ENCODE measurements around the gene PPME1.
"Not testable (repeated sequence)": the region's sequence is repeated elsewhere in the genome, so short reads cannot be mapped to it uniquely, and the experiment has no call there.

Gene PPME1

GRCh38 chr11:74170694-74171629 lies at the start of gene PPME1, which contains the start of gene C2CD3:
TSS of gene PPME1 (plus strand) at chr11:74171289. CDS start at chr11:74171422, 133 bp downstream.
TSS of gene C2CD3 (minus strand) at chr11:74171002. CDS start at chr11:74170792, 210 bp downstream.
- DNase-seq: peak; percentile 100

- DNase-seq: no peak
Measured at GRCh38 chr11:74121804-74122203, 49.3 kb upstream of the PPME1 start.

GRCh38 chr11:74123008-74123448 lies 48.1 kb upstream of the PPME1 start:
- DNase-seq: no peak

GRCh38 chr11:74129121-74129520 lies 42.0 kb upstream of the PPME1 start:
- DNase-seq: not testable (repeated sequence)

GRCh38 chr11:74132833-74133232 lies 38.3 kb upstream of the PPME1 start:
- DNase-seq: peak; percentile 34

- DNase-seq: no peak
Measured at GRCh38 chr11:74133436-74133835, 37.7 kb upstream of the PPME1 start.

- no peak for DNase-seq
Measured at GRCh38 chr11:74134661-74135060, 36.4 kb upstream of the PPME1 start.

GRCh38 chr11:74135127-74135840 lies 35.8 kb upstream of the PPME1 start:
- DNase-seq: peak; percentile 75

- DNase-seq: peak; percentile 80
Measured at GRCh38 chr11:74138021-74138420, 33.1 kb upstream of the PPME1 start.

GRCh38 chr11:74138572-74138971 lies 32.5 kb upstream of the PPME1 start:
- DNase-seq: peak; percentile 98

- no peak for DNase-seq
Measured at GRCh38 chr11:74139151-74139918, 31.8 kb upstream of the PPME1 start.

- DNase-seq: not testable (repeated sequence)
Measured at GRCh38 chr11:74139919-74140431, 31.1 kb upstream of the PPME1 start.

GRCh38 chr11:74141241-74141695 lies 29.8 kb upstream of the PPME1 start:
- no peak for DNase-seq

GRCh38 chr11:74141908-74142307 lies 29.2 kb upstream of the PPME1 start:
- DNase-seq: no peak

GRCh38 chr11:74142624-74143023 lies 28.5 kb upstream of the PPME1 start:
- peak; percentile 76 for DNase-seq

GRCh38 chr11:74144592-74144991 lies 26.5 kb upstream of the PPME1 start:
- no peak for DNase-seq

- peak; percentile 64 for DNase-seq
Measured at GRCh38 chr11:74147199-74147929, 23.7 kb upstream of the PPME1 start.

GRCh38 chr11:74153224-74153623 lies 17.9 kb upstream of the PPME1 start:
- no peak for DNase-seq

GRCh38 chr11:74154620-74155281 lies 16.3 kb upstream of the PPME1 start:
- peak; percentile 39 for DNase-seq

GRCh38 chr11:74157169-74157568 lies 13.9 kb upstream of the PPME1 start:
- no peak for DNase-seq

GRCh38 chr11:74159642-74160041 lies 11.4 kb upstream of the PPME1 start:
- no peak for DNase-seq
